Medulla oblongata (tissue), 1 donor: ENCODE results near the gene DAG1.

ENCODE experiments used
- DNase-seq: peaks from one replicate; pipeline ENCODE4 v3.0.0-alpha.2; 2015; ENCODE audit errors: extremely low spot score

Gene DAG1

DNA sequence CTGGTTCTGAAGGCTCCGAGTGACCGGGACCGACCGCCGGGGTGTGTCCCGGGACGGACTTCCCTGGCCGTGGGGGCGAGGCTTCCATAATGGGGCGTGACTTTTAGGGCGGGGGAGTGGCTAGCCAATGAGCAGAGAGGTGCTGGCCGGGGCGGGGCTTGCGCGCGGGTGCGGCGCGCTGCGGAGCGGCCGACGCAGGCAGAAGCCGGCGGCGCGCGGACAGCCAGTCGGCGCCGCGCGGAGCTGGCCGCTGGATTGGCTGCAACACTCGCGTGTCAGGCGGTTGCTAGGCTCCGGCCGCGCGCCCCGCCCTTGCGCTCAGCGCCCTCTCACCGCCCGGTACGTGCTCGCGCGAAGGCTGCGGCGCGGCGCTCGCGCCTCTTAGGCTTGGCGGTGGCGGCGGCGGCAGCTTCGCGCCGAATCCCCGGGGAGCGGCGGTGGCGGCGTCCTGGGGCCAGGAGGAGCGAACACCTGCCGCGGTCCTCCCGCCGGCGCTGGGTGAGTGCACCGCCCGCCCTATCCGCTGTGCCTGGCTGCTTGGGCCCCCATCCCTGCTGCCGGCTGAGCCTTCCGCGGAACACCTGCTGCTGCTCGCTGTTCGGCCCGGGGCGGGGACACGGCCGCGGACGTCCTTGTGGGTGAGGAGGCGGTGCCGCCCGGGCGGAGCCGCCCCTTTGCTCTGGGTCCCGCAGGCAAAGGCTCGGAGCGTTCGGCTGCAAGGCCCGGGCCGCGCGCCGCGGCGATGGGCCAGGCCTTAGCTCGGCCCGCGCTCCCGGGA lies at the start of gene DAG1:
Gene DAG1 (plus strand): TSS at position 332 of the 778 bp plus-strand sequence. CDS start 40,268 bp downstream, outside the sequence.
- DNase-seq: peak; percentile 98

GRCh38 chr3:49421890-49422378 lies 48.1 kb upstream of the DAG1 start:
- DNase-seq: no peak

DNA sequence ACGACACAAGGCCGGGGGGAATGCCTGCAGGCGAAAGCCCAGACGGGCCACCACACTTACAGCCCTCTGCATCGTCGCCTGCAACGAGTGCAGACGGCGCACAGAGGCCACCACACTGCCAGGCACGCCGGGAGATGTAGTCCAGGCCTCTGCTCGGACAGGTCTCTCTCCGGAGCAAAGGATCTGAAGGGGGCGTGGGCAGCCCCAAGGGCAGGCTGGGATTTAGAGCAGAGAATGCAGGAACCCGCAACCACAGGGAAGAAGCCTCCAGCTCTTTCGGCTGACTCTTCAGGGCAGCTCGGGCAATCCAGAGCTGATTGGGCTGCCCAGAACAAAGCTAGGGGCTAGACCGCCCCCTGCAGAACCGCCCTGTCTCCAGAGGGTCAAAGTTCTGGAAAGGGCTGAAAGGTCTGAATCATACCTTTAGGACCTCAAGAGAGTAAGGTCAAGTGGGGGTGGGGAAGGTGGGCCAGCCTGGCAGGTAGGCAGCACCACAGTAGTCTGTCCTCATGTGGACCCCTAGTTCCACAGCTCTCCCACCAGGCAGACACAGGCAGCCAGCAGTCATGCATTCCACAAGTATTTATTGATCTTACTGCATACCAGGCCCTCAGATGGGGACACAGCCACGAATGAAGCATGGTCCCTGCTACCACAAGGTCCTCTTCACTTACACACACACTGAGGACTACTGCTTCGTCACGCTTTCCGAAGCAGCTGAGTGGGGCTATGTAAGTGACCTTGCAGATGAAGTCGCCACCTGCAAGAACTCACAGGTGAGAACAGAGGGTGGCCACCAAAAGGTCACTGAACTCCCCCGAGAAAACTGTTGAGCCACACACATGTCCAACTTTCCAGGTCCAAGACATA lies 47.5 kb upstream of the DAG1 start, which contains the start of gene AMT:
Gene AMT (minus strand): TSS at position 95 of the 870 bp plus-strand sequence. CDS start 23 bp downstream, at position 72.
- DNase-seq: peak; percentile 31

DNA sequence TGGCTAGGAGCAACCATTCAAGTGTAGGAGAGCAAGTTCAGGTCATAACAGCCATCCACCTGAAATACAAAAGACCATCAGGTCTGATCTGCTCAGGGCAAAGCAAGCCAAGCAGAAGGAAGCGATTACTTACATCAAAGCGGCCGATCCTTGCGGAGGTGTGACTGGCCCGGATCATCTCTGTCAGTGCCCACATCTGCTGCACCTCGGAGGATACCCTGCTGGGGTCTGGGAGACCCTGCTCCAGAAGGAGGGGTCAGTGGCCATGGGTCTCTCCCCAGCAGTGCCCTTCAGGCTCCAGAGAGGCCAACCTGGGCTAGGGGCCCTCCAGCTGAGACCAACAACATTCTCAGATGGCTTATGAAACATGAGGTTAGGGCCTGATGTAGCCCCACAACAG lies 45.3 kb upstream of the DAG1 start:
- no peak for DNase-seq

DNA sequence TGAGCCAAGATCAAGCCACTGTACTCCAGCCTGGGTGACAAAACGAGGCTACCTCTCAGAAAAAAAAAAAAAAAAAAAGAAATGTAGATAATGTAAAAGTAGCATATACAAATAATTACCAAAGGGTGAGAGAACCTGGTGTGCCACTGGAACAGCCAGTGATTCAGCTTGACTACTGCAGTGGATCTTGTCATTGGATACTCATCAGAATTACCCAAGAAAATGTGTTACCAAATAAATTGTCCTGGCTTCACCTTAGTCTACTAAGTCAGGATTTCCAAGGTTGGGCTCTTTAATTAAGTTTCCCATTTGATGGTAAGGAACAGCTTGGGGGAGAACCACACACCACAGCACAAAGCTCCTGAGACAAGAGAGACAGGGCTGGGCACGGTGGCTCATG lies 42.5 kb upstream of the DAG1 start:
- no peak for DNase-seq

GRCh38 chr3:49428752-49429080 lies 41.4 kb upstream of the DAG1 start:
- DNase-seq: peak; percentile 14

DNA sequence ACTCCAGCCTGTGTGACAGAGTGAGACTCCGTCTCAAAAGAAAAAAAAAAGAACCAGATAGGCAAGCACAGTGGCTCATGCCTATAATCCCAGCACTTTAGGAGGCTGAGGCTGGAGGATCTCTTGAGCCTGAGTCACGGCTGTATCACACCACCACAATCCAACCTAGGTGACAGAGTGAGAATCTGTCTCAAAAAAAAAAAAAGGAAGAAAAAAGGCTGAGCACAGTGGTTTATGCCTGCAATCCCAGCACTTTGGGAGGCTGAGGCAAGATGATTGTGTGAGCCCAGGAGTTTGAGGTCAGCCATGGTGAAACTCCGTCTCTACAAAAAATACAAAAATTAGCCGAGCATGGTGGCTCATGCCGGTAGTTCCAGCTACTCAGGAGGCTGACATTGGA lies 35.3 kb upstream of the DAG1 start:
- no peak for DNase-seq

DNA sequence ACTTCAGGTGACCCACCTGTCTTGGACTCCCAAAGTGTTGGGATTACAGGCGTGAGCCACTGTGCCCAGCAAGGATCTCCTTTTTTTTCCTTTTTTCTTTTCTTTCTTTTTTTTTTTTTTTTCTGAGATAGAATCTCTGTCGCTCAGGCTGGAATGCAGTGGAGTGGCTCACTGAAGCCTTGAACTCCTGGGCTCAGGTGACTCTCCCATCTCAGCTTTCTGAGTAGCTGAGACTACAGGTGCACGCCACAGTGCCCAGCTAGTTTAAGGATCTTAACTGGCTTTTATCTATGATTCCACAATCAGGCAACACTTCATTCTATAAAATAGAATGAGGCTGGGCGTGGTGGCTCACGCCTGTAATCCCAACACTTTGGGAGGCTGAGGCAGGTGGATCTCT lies 24.7 kb upstream of the DAG1 start:
- DNase-seq: no peak

DNA sequence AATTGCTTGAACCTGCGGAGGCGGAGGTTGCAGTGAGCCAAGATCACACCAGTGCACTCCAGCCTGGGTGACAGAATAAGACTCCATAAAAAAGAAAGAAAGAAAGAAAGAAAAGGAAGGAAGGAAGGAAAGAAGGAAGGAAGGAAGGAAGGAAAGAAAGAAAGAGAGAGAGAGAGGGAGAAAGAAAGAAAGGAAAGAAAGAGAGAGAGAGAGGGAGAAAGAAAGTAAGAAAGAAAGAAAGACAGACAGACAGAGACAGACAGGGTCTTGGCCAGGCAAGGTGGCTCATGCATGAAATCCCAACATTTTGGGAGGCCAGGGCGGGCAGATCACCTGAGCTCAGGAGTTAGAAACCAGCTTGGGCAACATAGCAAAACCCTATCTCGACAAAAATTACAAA lies 16.4 kb upstream of the DAG1 start:
- DNase-seq: no peak

DNA sequence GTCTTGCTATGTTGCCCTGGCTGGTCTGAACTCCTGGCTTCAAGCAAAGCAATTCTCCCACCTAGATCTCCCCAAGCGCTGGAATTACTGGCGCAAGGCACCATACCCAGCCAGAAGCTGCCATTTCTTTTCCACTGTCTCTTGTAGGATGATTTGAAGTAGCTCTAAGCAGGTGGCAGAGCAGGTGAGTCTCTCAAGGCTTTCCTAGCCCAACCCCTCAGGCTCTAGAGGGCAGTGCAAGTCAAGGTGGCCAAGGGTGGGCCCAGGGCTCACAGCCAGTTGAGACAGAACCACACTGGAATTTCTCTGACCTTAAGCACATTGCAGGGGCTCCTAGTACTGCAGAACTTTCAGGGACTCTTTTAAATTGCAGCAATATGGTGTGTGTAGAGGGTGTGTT lies 15.6 kb upstream of the DAG1 start:
- DNase-seq: no peak

GRCh38 chr3:49454898-49455681 lies 15.0 kb upstream of the DAG1 start:
- no peak for DNase-seq

DNA sequence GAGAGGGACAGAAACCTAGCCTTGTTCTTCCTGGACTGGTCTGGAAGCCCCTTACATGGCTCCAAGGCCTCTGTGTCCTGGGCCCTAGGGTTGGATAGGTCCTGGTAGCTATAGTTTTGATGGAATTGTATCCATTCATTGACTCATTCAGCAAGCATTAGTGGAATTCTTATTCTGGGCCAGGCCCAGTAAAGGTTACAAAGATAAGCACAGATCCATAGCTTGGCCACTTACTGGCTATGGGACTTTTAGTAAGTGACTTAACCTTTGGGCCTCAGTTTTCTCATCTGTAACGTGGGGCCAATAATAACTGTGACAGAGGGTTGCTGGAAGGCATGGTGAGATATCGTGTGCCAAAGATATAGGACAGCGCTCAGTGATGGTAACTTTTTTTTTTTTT lies 13.6 kb upstream of the DAG1 start:
- DNase-seq: no peak

DNA sequence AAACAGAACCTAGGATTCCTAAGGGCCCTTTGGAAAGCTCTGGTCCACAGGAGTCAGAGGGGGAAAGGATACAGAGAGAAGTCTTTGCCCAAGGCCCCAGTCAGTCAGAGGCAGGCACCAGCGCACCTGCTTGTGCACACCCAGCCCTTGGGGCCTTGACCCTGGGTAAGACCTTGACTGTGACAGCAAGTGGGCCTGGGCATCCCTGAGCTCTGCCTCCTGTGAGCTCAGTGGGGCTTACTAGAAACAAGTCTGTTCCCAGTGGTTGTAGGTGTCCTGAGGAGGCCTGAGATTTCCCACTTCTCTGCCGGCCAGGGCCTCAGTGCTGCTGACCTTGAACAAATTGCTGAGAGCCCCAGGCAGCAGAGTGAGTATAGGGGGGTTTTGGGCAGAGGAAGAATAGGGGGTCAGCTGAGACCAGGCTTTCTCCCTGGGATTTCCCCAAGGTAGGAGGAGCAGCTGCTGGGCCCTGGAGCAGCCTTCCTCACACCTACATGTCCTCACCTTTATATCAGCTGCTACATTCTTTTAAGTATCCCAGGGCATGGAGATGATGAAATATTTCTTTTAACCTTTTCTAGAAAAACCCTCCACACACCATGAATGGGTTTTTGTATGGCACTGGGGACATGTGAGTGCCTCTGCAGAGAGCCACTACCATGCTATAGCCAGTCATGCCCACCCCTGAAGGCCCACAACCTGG lies 9.7 kb upstream of the DAG1 start:
- no peak for DNase-seq

DNA sequence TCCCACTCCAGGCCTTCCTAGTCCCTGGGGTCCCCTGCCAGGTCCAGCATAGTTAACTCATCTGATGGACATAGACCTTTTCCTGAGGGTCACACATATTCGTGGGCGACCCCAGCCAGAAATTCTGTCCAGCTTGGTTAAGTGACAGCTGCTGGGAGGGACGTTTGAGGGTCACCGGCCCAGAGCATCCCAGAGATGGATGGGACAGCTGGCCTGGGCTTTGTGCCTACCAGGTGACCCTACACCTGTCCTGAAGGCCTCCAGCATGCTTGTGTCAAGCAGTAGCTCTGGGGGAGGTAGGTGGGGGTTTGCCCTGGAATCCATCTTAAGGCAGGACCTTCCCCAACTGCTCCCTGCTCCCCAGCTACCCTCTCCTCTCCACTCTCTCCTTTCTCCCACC lies 9.1 kb upstream of the DAG1 start:
- no peak for DNase-seq

DNA sequence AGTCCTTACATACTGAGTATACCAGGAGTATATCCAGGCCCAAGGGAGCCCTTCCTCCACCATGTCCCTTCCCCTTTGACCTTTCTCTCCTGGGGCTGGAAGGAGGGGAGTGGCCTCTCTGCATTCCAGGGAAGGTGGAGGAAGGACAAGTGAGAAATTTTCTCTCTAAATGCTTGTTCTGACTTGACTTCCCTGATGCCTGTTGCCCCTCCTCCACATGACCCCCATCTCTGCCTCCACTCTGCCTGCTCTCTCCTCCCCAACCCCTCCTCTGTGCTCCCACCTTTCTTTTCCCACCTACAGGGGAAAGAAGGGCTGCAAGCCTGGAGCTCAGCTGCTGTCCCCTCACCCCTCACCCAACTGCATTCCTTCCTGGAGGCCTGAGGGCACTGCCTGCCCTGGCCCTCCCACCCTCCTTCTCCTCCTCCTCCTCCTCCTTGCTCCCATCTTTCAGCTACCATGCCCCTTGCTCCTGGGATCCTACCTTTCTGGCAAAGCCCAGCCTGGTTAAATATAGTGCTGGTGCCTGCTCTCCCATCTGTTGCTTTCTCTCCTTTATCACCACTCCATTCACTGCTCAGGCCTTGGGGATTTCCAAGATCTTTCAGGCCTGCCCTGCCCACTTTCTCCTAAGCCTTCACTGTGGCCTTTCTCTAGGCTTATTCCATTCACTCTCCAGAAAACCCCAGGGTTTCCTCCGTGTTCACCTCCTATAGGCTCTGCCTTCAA lies 8.5 kb upstream of the DAG1 start:
- no peak for DNase-seq

- DNase-seq: no peak
These were observed 7.8 kb upstream of the DAG1 start for GRCh38 chr3:49462222-49462621.

DNA sequence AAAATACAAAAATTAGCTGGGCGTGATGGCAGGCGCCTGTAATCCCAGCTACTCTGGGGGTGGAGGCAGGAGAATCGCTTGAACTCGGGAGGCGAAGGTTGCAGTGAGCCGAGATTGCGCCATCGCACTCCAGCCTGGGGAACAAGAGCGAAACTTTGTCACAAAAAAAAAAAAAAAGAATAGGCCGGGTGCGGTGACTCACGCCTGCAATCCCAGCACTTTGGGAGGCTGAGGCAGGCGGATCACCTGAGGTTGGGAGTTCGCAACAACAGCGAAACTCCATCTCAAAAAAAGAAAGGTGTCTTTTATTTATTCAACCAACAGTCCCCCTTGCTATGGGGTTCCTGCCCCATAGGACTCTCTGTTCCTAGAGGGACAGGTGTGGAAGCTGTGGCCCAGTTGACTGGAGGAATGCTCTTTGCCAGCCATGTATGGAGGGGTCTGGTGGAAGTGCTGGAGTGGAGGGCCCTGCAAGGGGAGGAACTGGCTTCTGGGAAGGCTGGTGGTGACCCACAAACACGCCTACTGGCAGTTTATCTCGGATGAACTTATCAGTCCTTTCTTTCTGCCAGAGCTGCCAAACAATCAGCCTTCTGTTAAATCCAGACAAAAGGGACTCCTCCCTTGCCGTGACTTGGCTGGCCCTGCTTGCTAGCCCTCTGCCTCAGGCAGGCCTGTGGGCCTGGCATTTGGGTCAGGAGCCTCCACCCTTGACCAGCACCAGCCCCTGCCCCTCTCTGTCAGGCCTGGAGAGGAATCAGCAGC lies 4.6 kb upstream of the DAG1 start:
- peak; percentile 46 for DNase-seq

DNA sequence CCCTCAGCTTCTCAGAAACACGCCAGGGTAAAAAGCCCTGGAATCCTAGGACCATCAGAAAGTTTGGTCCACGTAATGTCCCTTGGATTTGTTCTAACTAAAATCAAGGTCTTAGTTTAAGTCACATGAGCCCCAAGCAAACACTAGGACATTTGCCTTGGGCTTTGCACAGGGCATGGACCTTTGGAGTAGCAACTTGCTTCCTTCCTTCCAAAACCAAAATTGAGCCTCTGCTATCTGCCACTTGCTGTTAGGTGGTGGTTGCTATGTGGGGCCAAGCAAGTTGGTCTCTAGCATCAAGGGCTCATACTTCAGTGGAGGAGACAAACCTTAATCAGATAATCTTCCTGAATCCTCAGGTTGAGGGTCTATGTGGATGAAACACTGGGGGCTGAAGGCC lies 4.0 kb upstream of the DAG1 start:
- DNase-seq: no peak

- DNase-seq: no peak
These were observed 781 bp upstream of the DAG1 start for GRCh38 chr3:49469037-49469935.
